ENCODE results near the gene SIRPG.

GRCh38 chr20:1686151-1686748 lies 28.7 kb upstream of the SIRPG start:
- TF ChIP-seq SMC3 (IDR thresholded peaks at IDR 0.05; ENCODE audit: low read length) (no peak), TP53 (CRISPR knock-in tag; conservative IDR thresholded peaks at IDR 0.05) (no peak), PHF8 (CRISPR knock-in tag; IDR thresholded peaks at IDR 0.05) (no peak), SMARCE1 (IDR thresholded peaks at IDR 0.05; ENCODE audit: borderline replicate concordance) (no peak), ZSCAN12 (CRISPR knock-in tag; IDR thresholded peaks at IDR 0.05) (no peak), JUND (CRISPR knock-in tag; IDR thresholded peaks at IDR 0.05) (no peak), ZNF775 (CRISPR knock-in tag; IDR thresholded peaks at IDR 0.05; ENCODE audit: borderline replicate concordance) (no peak), KDM1A (CRISPR knock-in tag; IDR thresholded peaks at IDR 0.05) (no peak), NFYC (CRISPR knock-in tag; IDR thresholded peaks at IDR 0.05) (no peak), RFX5 (IDR thresholded peaks at IDR 0.05; ENCODE audit: low read depth, low read length) (no peak), SALL1 (CRISPR knock-in tag; IDR thresholded peaks at IDR 0.05) (no peak), PATZ1 (CRISPR knock-in tag; IDR thresholded peaks at IDR 0.05) (no peak)
- TF ChIP-seq, protein P1, sequence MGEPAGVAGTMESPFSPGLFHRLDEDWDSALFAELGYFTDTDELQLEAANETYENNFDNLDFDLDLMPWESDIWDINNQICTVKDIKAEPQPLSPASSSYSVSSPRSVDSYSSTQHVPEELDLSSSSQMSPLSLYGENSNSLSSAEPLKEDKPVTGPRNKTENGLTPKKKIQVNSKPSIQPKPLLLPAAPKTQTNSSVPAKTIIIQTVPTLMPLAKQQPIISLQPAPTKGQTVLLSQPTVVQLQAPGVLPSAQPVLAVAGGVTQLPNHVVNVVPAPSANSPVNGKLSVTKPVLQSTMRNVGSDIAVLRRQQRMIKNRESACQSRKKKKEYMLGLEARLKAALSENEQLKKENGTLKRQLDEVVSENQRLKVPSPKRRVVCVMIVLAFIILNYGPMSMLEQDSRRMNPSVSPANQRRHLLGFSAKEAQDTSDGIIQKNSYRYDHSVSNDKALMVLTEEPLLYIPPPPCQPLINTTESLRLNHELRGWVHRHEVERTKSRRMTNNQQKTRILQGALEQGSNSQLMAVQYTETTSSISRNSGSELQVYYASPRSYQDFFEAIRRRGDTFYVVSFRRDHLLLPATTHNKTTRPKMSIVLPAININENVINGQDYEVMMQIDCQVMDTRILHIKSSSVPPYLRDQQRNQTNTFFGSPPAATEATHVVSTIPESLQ (CRISPR knock-in tag; conservative IDR thresholded peaks at IDR 0.05) = no peak
- TF ChIP-seq, protein P2, sequence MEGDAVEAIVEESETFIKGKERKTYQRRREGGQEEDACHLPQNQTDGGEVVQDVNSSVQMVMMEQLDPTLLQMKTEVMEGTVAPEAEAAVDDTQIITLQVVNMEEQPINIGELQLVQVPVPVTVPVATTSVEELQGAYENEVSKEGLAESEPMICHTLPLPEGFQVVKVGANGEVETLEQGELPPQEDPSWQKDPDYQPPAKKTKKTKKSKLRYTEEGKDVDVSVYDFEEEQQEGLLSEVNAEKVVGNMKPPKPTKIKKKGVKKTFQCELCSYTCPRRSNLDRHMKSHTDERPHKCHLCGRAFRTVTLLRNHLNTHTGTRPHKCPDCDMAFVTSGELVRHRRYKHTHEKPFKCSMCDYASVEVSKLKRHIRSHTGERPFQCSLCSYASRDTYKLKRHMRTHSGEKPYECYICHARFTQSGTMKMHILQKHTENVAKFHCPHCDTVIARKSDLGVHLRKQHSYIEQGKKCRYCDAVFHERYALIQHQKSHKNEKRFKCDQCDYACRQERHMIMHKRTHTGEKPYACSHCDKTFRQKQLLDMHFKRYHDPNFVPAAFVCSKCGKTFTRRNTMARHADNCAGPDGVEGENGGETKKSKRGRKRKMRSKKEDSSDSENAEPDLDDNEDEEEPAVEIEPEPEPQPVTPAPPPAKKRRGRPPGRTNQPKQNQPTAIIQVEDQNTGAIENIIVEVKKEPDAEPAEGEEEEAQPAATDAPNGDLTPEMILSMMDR (CRISPR knock-in tag; IDR thresholded peaks at IDR 0.05) = no peak
